ENCODE measurements around the gene PRELP.

PRELP gene

DNA sequence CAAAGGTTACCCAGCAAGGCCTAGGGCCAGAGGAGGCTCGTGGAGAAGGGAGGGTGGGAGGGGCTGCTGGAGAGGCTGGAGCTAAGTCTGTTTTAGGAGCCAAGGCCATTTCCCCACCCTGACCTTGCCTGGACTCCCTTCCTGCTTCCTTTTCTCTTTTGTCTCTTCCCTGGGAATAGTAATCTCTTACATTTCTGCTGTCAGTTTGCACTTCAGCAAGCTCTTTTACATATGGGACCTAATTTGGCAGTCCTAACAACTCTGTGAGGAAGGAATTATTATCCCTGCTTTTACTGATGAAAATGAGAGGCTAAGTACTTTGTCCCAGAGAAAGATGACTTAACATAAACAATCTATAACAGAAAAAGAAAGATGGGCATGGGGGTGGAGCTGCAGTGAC lies 32.2 kb downstream of the PRELP start:
- no peak overlapping the region for H3K4me3 ChIP-seq (replicated peaks; ENCODE audit: low read depth, low read length)

DNA sequence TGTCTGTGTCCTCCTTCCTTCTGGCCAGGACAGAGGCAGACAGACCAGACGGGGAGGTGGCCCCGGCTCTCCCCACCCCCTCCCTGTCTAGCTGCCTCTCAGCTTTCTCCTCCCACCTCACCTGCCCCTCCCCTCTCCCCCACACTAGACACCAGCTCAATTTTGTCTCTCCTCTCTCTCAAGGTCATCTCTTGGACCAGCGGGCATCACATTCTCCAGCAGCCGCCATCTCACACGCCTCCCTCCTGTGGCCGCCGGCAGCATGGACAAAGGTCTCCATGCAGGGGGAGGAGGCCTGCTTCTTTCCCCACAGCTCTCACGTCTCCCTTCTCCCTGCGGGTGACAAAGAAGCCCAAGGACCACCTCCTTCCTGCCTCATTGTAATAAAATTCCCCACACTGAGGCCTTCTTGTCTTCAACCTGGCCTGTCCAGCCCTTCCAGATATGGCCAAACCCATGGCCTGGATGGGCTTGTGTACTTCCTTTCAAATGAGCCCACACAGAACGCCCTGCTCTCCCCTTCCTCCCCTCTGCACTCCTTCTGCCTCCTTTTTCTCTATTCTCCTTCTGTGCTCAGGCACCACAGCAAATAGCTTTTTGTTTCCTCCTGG lies 33.0 kb downstream of the PRELP start:
- Histone ChIP-seq H3K4me3 (replicated peaks; ENCODE audit: low read depth, low read length) (no peak overlapping the region), H3K27me3 (replicated peaks; ENCODE audit: control insufficient read depth, insufficient read depth, low read length) (no peaks in the 10 kb centered on the region), H3K36me3 (ENCODE audit: control insufficient read depth, insufficient read depth, low read length) (no peaks in the 10 kb centered on the region)
- TF ChIP-seq, protein P1, sequence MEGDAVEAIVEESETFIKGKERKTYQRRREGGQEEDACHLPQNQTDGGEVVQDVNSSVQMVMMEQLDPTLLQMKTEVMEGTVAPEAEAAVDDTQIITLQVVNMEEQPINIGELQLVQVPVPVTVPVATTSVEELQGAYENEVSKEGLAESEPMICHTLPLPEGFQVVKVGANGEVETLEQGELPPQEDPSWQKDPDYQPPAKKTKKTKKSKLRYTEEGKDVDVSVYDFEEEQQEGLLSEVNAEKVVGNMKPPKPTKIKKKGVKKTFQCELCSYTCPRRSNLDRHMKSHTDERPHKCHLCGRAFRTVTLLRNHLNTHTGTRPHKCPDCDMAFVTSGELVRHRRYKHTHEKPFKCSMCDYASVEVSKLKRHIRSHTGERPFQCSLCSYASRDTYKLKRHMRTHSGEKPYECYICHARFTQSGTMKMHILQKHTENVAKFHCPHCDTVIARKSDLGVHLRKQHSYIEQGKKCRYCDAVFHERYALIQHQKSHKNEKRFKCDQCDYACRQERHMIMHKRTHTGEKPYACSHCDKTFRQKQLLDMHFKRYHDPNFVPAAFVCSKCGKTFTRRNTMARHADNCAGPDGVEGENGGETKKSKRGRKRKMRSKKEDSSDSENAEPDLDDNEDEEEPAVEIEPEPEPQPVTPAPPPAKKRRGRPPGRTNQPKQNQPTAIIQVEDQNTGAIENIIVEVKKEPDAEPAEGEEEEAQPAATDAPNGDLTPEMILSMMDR (IDR thresholded peaks at IDR 0.05; ENCODE audit: insufficient read depth, low read length, poor library complexity, severe bottlenecking): no peak
- no peak for DNase-seq (ENCODE audit: extremely low read depth, insufficient read length)

More for the DNA sequence above, 32.2 kb downstream of the PRELP start:
- no peaks in the 10 kb centered on the region for H3K36me3 ChIP-seq (ENCODE audit: control insufficient read depth, insufficient read depth, low read length)
- no peak for DNase-seq (ENCODE audit: extremely low read depth, insufficient read length)
- TF ChIP-seq, protein P1 (IDR thresholded peaks at IDR 0.05; ENCODE audit: insufficient read depth, low read length, poor library complexity, severe bottlenecking): no peak
- peaks cover under 1% of the 10 kb centered on the region; the same call in 1 of the 2 replicates for H3K27me3 ChIP-seq (replicated peaks; ENCODE audit: control insufficient read depth, insufficient read depth, low read length)

DNA sequence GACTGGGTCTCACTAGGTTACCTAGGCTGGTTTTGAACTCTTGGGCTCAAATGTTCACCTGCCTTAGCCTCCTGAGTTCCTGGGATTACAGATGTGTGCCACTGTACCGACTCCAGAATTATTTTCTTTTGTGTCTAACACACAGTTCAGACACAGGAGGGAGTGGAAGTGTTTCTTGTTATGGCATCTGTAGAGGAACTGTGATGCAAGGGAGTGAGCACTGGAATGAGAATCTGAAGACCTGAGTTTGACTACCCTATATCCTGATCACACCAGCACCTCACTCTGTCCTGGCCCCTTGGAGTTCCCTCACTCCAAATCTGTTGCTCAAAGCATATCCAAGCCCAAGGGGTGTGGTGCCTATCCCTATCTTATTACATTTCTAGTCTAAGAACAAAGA lies 33.5 kb downstream of the PRELP start:
- H3K4me3 ChIP-seq (replicated peaks; ENCODE audit: low read depth, low read length): no peak overlapping the region
- H3K27me3 ChIP-seq (replicated peaks; ENCODE audit: control insufficient read depth, insufficient read depth, low read length): no peaks in the 10 kb centered on the region
- DNase-seq (ENCODE audit: extremely low read depth, insufficient read length): no peak
- TF ChIP-seq, protein P1 (IDR thresholded peaks at IDR 0.05; ENCODE audit: insufficient read depth, low read length, poor library complexity, severe bottlenecking): no peak
- H3K36me3 ChIP-seq (ENCODE audit: control insufficient read depth, insufficient read depth, low read length): no peaks in the 10 kb centered on the region

DNA sequence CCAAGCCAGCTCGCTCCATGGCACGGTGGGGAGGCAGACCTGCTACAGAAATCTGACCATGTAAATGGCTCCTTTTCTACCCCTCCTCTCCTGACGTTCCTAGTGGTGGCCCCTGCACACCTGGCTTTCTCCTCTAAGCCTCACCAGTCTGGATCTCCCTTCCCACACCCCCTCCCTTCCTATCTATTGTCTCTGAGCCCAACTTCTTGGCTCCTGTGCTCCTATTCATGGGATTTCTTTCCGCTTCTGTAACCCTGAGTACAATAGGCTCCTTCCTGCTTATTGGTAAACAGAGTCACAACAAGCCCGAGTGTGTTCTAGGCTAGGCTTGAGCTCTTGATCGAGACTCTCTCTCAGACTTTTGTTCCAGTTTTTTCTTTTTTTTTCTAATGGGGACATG lies 35.9 kb downstream of the PRELP start:
- H3K36me3 ChIP-seq (ENCODE audit: control insufficient read depth, insufficient read depth, low read length): no peaks in the 10 kb centered on the region
- no peak overlapping the region for H3K4me3 ChIP-seq (replicated peaks; ENCODE audit: low read depth, low read length)
- TF ChIP-seq, protein P1 (IDR thresholded peaks at IDR 0.05; ENCODE audit: insufficient read depth, low read length, poor library complexity, severe bottlenecking): no peak
- no peak for DNase-seq (ENCODE audit: extremely low read depth, insufficient read length)
- no peaks in the 10 kb centered on the region; the same call in 1 of the 2 replicates for H3K27me3 ChIP-seq (replicated peaks; ENCODE audit: control insufficient read depth, insufficient read depth, low read length)

DNA sequence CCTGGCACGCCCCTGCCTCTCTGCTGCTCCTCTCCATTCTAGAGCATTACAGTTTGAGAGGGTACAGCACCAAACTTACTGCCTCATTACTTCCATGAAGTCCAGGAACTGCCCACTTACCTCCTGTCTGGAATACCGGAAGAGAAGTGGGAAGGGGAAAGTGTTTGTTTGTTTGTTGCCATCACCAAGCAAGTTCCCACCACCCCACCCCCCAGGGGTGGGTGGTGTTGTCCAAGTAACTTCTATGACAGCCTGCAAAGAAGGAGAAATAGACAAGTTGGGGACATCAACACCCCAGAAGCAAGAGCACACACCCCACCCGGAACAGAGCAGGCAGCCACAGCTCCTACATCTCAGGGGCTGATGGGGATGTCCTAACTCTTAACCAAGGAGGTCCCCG lies 36.3 kb downstream of the PRELP start:
- H3K36me3 ChIP-seq (ENCODE audit: control insufficient read depth, insufficient read depth, low read length): no peaks in the 10 kb centered on the region
- DNase-seq (ENCODE audit: extremely low read depth, insufficient read length): no peak
- TF ChIP-seq, protein P1 (IDR thresholded peaks at IDR 0.05; ENCODE audit: insufficient read depth, low read length, poor library complexity, severe bottlenecking): no peak
- H3K27me3 ChIP-seq (replicated peaks; ENCODE audit: control insufficient read depth, insufficient read depth, low read length): no peaks in the 10 kb centered on the region; the same call in 1 of the 2 replicates
- no peak overlapping the region for H3K4me3 ChIP-seq (replicated peaks; ENCODE audit: low read depth, low read length)

DNA sequence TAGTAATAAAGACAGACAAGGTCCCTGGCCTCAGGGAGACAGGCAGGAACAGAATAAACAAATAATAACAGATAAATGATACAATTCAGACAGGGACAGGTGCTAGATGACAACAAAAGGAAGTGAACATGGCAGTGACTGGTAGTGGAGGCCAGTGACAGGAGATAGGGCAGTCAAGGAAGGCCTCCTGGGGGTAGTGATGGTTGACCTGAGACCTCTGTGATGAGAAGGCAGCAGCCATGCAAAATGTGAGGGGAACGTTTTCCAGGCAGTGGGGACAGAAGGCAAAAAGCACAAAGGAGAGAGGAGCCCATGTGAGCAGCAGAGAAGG lies 36.9 kb downstream of the PRELP start:
- no peak overlapping the region for H3K4me3 ChIP-seq (replicated peaks; ENCODE audit: low read depth, low read length)
- H3K36me3 ChIP-seq (ENCODE audit: control insufficient read depth, insufficient read depth, low read length): no peaks in the 10 kb centered on the region
- TF ChIP-seq, protein P1 (IDR thresholded peaks at IDR 0.05; ENCODE audit: insufficient read depth, low read length, poor library complexity, severe bottlenecking): no peak
- no peak for DNase-seq (ENCODE audit: extremely low read depth, insufficient read length)
- H3K27me3 ChIP-seq (replicated peaks; ENCODE audit: control insufficient read depth, insufficient read depth, low read length): no peaks in the 10 kb centered on the region; the same call in 1 of the 2 replicates
